Skeletal muscle satellite cell (primary cell): ENCODE measurements around the gene LIPG.

ENCODE experiments used
- H3K27me3 ChIP-seq: 2 replicates; pipeline ENCODE4 v1.7.0; 2013; ENCODE audit warnings: low read length; ENCODE audit not compliant: control insufficient read depth, insufficient read depth
- H3K36me3 ChIP-seq: 2 replicates; pipeline ENCODE4 v1.7.0; 2013; ENCODE audit warnings: mild to moderate bottlenecking, control low read depth, low read length; ENCODE audit not compliant: insufficient read depth
- H3K4me1 ChIP-seq: 2 replicates; pipeline ENCODE4 v1.7.0; 2013; ENCODE audit warnings: low read length; ENCODE audit not compliant: control insufficient read depth, insufficient read depth
- H3K4me2 ChIP-seq: 2 replicates; pipeline ENCODE4 v1.7.0; 2013; ENCODE audit warnings: mild to moderate bottlenecking, low read length
- H3K4me3 ChIP-seq: 2 replicates; pipeline ENCODE4 v1.7.0; 2013; ENCODE audit warnings: low read length
- H3K9ac ChIP-seq: 2 replicates; pipeline ENCODE4 v1.7.0; 2013; ENCODE audit warnings: mild to moderate bottlenecking, low read depth, low read length, moderate library complexity
- H3K9me3 ChIP-seq: replicated peaks from 2 replicates; pipeline ENCODE4 v1.7.0; 2013; ENCODE audit warnings: mild to moderate bottlenecking, control low read depth, low read length

Gene LIPG

GRCh38 chr18:49646873-49647272 is 85.0 kb downstream of the LIPG start:
- H3K4me1 ChIP-seq = peaks cover 38% of the 10 kb centered on the region
- H3K4me2 ChIP-seq = no peak overlapping the region
- no peak overlapping the region for H3K9ac ChIP-seq
- H3K27me3 ChIP-seq = no peaks in the 10 kb centered on the region
- H3K36me3 ChIP-seq = no peaks in the 10 kb centered on the region
- no peaks in the 10 kb centered on the region for H3K9me3 ChIP-seq
- H3K4me3 ChIP-seq = no peak overlapping the region

GRCh38 chr18:49647496-49648168 is 85.8 kb downstream of the LIPG start:
- Histone ChIP-seq H3K4me1 (peaks cover 39% of the 10 kb centered on the region), H3K9ac (no peak overlapping the region)

GRCh38 chr18:49648326-49648725 is 86.5 kb downstream of the LIPG start:
- no peak overlapping the region for H3K9ac ChIP-seq
- peaks cover 45% of the 10 kb centered on the region for H3K4me1 ChIP-seq
- H3K4me2 ChIP-seq = peak overlapping the region; percentile 55
- H3K36me3 ChIP-seq = no peaks in the 10 kb centered on the region
- H3K9me3 ChIP-seq = no peaks in the 10 kb centered on the region
- no peak overlapping the region for H3K4me3 ChIP-seq
- H3K27me3 ChIP-seq = no peaks in the 10 kb centered on the region

More at GRCh38 chr18:49647496-49648168, 85.8 kb downstream of the LIPG start:
- Histone ChIP-seq H3K4me2 (peak overlapping the region; percentile 55), H3K4me3 (no peak overlapping the region), H3K27me3 (no peaks in the 10 kb centered on the region), H3K36me3 (no peaks in the 10 kb centered on the region), H3K9me3 (no peaks in the 10 kb centered on the region)
